GM13977 (cell line): ENCODE results near the gene ITPR2.

ENCODE experiments used
- DNase-seq: peaks from one replicate; pipeline ENCODE4 v3.0.0; 2012; ENCODE audit warnings: low spot score
- CTCF ChIP-seq: IDR thresholded peaks from 2 replicates; pipeline ENCODE4 v1.5.1; 2012; ENCODE audit warnings: mild to moderate bottlenecking, control low read depth; ENCODE audit not compliant: insufficient read depth; ENCODE audit errors: extremely low read depth, missing control alignments
- in situ Hi-C: fragments of 300-500 bp; cut with MboI; formaldehyde crosslinking; loops from one replicate; pipeline ENCODE4 v1.12.0; 2022; ENCODE audit warnings: low sequenced_read_pairs, low pct_unique_long_range_greater_than_20kb, mixed read lengths, inconsistent platforms; ENCODE audit not compliant: unreplicated experiment

ITPR2 gene

GRCh38 chr12:26721800-26722199, 111.2 kb downstream of the ITPR2 start:
- no peak for DNase-seq
- no peak for TF ChIP-seq CTCF
- in situ Hi-C loops, result no loop called here

DNA sequence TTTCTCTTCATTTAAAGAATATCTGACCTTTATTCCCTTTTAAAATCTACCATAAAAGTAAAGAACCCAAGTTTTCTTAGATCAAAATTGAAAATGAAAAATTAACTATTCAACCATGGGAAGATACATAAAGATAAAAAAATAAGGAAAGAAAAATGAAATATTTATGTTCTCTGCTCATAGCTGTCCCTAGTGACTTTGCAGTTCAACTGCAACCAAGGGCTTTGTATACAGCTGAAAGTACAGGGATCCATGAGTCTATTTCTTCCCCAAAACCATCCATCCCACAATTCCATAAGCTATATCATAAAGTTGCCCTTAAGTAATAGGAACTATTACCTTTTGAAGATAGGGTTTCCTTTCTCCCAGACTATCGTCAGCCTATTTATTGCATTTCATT, 113.1 kb downstream of the ITPR2 start:
- DNase-seq, result no peak
- in situ Hi-C loops, result no loop called here

GRCh38 chr12:26717757-26718156, 115.2 kb downstream of the ITPR2 start:
- in situ Hi-C loops, result no loop called here
- no peak for TF ChIP-seq CTCF
- DNase-seq, result no peak

More for the DNA sequence above, 113.1 kb downstream of the ITPR2 start:
- no peak for TF ChIP-seq CTCF

- DNase-seq, result no peak
- TF ChIP-seq CTCF, result no peak
- in situ Hi-C loops, result no loop called here
Measured at GRCh38 chr12:26715232-26715631, 117.8 kb downstream of the ITPR2 start.

GRCh38 chr12:26713885-26714383, 119.1 kb downstream of the ITPR2 start:
- DNase-seq, result peak; percentile 19
- in situ Hi-C loops, result no loop called here
- TF ChIP-seq CTCF, result no peak

DNA sequence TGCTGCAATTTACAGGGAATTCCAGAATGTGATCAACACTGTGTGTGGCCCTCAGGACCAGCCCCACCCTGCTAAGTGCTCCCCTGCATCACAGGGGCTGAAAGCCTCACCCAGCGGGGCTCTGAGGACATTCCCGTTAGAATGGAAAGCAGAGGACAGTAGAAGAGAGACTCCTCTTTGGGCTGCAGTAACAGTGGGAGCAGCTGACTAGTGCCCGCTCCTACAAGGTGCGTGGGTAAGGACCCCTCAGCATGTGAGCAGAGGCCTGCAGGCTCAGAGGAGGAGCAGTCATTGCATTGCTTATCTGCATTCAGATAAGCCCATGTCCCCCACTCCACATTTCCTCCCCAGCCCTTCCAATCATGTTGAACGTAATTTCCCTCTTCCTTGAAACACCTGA, 120.1 kb downstream of the ITPR2 start:
- DNase-seq, result no peak
- in situ Hi-C loops, result no loop called here
- TF ChIP-seq CTCF, result no peak

DNA sequence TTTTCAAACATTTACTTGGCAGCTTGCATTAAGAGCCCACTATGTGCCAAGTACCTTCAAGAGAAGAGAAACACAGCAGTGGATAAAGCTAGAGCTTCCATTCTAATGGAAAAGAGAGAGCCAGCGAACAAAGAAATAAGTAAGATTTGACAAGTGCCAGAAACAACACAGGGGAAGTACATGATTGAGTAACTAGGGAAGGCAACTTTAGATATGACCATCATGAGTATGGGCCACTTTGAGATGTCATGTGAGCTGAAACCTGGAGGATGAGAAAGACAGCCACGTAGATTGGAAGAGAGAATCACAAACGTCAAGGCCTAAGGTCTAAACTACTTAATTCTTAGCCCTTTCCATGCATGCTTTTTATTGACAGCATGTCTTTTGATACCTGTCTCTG, 121.4 kb downstream of the ITPR2 start:
- TF ChIP-seq CTCF, result no peak
- no peak for DNase-seq
- in situ Hi-C loops, result no loop called here
